ENCODE measurements around the gene ANO7.

ANO7 gene

DNA sequence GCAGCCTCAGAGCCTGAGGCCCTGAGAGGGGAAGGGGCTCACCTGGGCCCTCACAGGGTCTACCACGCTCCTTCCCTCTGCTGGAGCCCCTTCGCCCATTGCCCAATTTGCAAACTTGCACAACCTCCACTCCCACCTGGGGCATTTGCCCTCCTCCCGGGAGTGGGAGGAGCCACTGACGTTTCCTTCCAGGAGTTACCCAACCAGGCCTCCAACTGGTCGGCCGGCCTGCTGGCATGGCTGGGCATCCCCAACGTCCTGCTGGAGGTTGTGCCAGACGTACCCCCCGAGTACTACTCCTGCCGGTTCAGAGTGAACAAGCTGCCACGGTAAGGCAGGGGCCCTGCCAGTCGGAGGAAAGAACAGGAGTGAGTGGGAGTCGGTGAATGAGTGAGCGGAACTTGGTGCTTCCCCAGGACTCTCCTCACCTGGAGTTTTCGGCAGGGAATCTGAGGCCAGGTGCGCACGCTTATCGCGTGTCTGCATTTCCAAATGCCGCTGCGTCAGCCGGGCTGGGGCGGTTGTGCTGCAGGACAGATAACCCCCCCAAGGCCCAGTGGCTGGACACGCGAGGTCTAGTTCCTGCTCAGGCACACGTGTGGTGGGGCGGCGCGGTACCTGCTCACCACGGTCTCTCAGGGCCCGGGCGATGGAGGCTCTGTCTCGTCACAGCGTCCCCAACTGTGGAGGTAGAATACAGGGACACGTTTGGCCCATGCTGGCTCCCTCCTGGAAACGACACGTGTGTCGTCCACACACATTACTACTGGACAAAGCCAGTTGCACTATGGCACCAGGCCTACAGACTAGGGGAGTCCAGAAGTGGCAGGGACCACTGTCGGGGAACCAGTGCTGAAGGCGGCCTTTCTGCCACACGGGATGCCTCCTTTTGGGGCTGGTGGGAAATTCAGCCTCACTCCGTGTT lies 11.7 kb downstream of the ANO7 start:
- no peak overlapping the region for H3K27ac ChIP-seq
- TF ChIP-seq, protein P1, sequence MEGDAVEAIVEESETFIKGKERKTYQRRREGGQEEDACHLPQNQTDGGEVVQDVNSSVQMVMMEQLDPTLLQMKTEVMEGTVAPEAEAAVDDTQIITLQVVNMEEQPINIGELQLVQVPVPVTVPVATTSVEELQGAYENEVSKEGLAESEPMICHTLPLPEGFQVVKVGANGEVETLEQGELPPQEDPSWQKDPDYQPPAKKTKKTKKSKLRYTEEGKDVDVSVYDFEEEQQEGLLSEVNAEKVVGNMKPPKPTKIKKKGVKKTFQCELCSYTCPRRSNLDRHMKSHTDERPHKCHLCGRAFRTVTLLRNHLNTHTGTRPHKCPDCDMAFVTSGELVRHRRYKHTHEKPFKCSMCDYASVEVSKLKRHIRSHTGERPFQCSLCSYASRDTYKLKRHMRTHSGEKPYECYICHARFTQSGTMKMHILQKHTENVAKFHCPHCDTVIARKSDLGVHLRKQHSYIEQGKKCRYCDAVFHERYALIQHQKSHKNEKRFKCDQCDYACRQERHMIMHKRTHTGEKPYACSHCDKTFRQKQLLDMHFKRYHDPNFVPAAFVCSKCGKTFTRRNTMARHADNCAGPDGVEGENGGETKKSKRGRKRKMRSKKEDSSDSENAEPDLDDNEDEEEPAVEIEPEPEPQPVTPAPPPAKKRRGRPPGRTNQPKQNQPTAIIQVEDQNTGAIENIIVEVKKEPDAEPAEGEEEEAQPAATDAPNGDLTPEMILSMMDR (conservative IDR thresholded peaks at IDR 0.05): no peak

DNA sequence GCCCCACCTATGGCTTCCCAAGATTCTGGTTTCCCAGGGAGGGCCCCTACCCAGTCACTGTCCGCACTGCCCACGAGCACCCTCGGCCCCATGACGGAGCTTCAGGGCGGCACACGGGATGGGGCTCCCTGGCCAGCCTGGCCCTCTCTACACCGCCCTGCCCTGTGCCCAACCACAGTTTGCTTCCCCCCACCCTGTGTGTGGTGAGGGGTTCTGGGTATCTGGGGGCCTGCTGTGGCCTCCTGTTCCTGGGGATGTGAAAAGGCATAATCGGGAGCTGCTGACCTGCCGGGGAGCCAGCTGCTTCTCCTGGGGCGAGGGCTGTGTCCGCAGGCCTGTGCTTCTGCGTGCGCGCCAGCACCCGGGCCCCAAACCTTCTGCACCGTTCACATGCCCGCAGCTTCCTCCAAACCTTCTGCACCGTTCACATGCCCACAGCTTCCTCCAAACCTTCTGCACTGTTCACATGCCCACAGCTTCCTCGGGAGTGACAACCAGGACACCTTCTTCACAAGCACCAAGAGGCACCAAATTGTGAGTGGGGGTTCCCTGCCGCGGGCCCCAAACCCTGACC lies 12.4 kb downstream of the ANO7 start:
- TF ChIP-seq, protein P1 (conservative IDR thresholded peaks at IDR 0.05): no peak
- H3K27ac ChIP-seq: no peak overlapping the region

- H3K27ac ChIP-seq: no peak overlapping the region
- TF ChIP-seq, protein P1 (conservative IDR thresholded peaks at IDR 0.05): no peak
These were observed 13.2 kb downstream of the ANO7 start for GRCh38 chr2:241201445-241202267.

DNA sequence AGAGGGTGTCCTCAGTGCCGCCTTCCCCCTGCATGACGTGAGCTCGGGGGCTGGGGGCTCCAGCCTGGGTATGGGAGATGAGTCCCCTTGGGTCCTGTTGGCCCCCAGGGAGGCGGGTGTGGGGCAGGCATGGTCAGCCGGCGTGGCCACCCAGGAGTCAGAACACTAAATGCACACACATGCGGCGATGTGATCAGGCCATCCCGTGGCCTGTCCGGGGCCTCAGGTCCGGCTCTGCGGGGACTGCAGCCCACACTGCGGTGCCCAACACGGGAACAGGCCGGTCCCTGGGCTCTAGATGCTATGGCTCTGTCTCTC lies 13.8 kb downstream of the ANO7 start:
- TF ChIP-seq, protein P1 (conservative IDR thresholded peaks at IDR 0.05): no peak
- H3K27ac ChIP-seq: no peak overlapping the region

GRCh38 chr2:241202681-241203080 lies 14.2 kb downstream of the ANO7 start:
- TF ChIP-seq, protein P1 (conservative IDR thresholded peaks at IDR 0.05): no peak

DNA sequence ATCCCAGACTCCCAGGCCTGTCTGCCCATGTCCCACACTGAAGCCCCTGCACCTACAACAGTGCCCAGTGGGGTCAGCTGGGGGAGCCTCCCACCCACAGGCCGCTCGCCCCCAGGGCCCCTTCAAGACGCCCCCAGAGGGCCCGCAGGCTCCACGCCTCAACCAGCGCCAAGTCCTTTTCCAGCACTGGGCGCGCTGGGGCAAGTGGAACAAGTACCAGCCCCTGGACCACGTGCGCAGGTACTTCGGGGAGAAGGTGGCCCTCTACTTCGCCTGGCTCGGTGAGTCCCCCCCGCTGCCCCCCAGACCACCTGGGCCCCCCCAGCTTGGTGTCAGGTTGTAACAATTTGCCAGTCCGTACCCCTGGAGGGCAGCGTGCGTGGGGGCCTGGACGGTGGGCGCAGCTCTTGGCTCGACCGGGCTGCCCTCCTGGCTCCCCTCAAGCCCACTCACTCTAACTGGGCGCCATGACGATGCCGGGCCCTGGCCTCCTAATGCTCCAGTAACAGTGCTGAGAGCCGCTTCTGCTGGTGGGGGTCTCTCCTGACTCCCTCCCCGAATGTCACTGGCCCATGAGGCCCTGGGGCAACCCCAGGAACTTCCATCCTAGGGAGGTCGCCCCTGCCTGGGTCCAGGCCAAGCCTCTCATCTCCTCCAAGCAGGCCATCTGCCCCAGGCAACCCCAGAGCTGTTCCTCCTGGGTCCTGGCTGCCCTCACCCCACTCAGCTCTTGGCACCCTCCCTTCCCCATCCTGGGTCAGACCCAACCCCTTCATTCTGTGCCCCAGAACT lies 14.9 kb downstream of the ANO7 start:
- H3K27ac ChIP-seq: no peak overlapping the region
- TF ChIP-seq, protein P1 (conservative IDR thresholded peaks at IDR 0.05): no peak

More at GRCh38 chr2:241202681-241203080, 14.2 kb downstream of the ANO7 start:
- H3K27ac ChIP-seq: no peak overlapping the region
